HepG2 (cell line): Measurements from ENCODE around the gene ABCC10. TPM values are rescaled to one million over a fixed set of nuclear protein-coding genes. Genes with fewer than 3 reads are reported as not detected.

ENCODE experiments used
- IRX3 ChIP-seq: sonication (generic); formaldehyde crosslinking; IDR thresholded peaks from 2 replicates; pipeline ENCODE4 v1.8.1; 2023; ENCODE audit warnings: mild to moderate bottlenecking, low read depth, missing genetic modification reagents, borderline replicate concordance
- KLF9 ChIP-seq: IDR thresholded peaks from 2 replicates; pipeline ENCODE4 v1.6.1; 2016; ENCODE audit warnings: low read depth
- POLR2G ChIP-seq: fragments of 200-400 bp; formaldehyde crosslinking; IDR thresholded peaks from 2 replicates; pipeline ENCODE4 v1.6.1; 2018; ENCODE audit warnings: mild to moderate bottlenecking, low read depth, low read length, moderate library complexity
- PPARG ChIP-seq: conservative IDR thresholded peaks from 2 replicates; pipeline ENCODE4 v1.6.1; 2016; ENCODE audit warnings: missing biosample characterization, missing genetic modification reagents
- PRPF4 ChIP-seq: fragments of 200-400 bp; formaldehyde crosslinking; IDR thresholded peaks from 2 replicates; pipeline ENCODE4 v1.6.1; 2016; ENCODE audit warnings: low read length, low read depth; ENCODE audit not compliant: poor library complexity, severe bottlenecking
- RBM22 ChIP-seq: fragments of 200-400 bp; formaldehyde crosslinking; optimal IDR thresholded peaks from 2 replicates; pipeline ENCODE3; 2017; ENCODE audit warnings: mild to moderate bottlenecking, low read length, moderate library complexity
- SMAD3 ChIP-seq: sonication (generic); formaldehyde crosslinking; IDR thresholded peaks from 2 replicates; pipeline ENCODE4 v1.4.0; 2020; ENCODE audit warnings: missing genetic modification reagents
- TCF7L2 ChIP-seq: IDR thresholded peaks from 2 replicates; pipeline ENCODE4 v1.6.1; 2011; ENCODE audit warnings: mild to moderate bottlenecking, low read depth, low read length, moderate library complexity
- TOPORS ChIP-seq: sonication (generic); formaldehyde crosslinking; IDR thresholded peaks from 2 replicates; pipeline ENCODE4 v1.8.0; 2023; ENCODE audit warnings: mild to moderate bottlenecking, missing genetic modification reagents
- TSC22D2 ChIP-seq: sonication (generic); formaldehyde crosslinking; IDR thresholded peaks from 2 replicates; pipeline ENCODE4 v1.5.1; 2020; ENCODE audit warnings: missing genetic modification reagents, mild to moderate bottlenecking, borderline replicate concordance
- ZFP62 ChIP-seq: sonication (generic); formaldehyde crosslinking; IDR thresholded peaks from 2 replicates; pipeline ENCODE4 v1.4.0; 2020; ENCODE audit warnings: missing genetic modification reagents
- ZNF282 ChIP-seq: fragments of 450-650 bp; IDR thresholded peaks from 2 replicates; pipeline ENCODE4 v1.6.1; 2018; ENCODE audit not compliant: partially characterized antibody
- ZNF331 ChIP-seq: sonication (generic); formaldehyde crosslinking; IDR thresholded peaks from 2 replicates; pipeline ENCODE4 v1.4.0; 2020; ENCODE audit warnings: missing genetic modification reagents
- ZNF761 ChIP-seq: sonication (generic); formaldehyde crosslinking; conservative IDR thresholded peaks from 2 replicates; pipeline ENCODE4 v1.4.0; 2020; ENCODE audit warnings: mild to moderate bottlenecking, missing genetic modification reagents
- polyA plus RNA-seq, 8 experiments: library from polyadenylated mRNA; depleted of rRNA in 3 of 8; stranded (reverse) in 7 of 8; unstranded in 1 of 8; fragments of >200 nt; fragmentation: Illumina TruSeq in 4 of 8; extraction: Trizol in 4 of 8; gene quantifications; 2 replicates each; pipeline versions ENCODE4 v1.2.1 to v1.2.3, GENCODE V29; 2011 to 2016; ENCODE audit warnings: low read depth in 4 of 8, missing spikeins in 1 of 8, mixed read lengths in 1 of 8; ENCODE audit not compliant: insufficient read depth in 1 of 8
- total RNA-seq, 5 experiments: library from RNA; depleted of rRNA; stranded (reverse); fragments of >200 nt; fragmentation: Illumina TruSeq; extraction: Trizol; gene quantifications; 2 replicates each; pipeline ENCODE4 v1.2.3, GENCODE V29; 2016; ENCODE audit warnings: low read depth in 1 of 5
- TF ChIP-seq, protein P1 (sequence below): sonication (generic); formaldehyde crosslinking; IDR thresholded peaks from 2 replicates; pipeline ENCODE4 v1.5.1; 2020; ENCODE audit warnings: mild to moderate bottlenecking, missing genetic modification reagents, moderate library complexity
- TF ChIP-seq, protein P2 (sequence below): IDR thresholded peaks from 2 replicates; pipeline ENCODE4 v1.6.1; 2012; ENCODE audit warnings: inconsistent platforms
- TF ChIP-seq, protein P3 (sequence below): sonication (generic); formaldehyde crosslinking; IDR thresholded peaks from 2 replicates; pipeline ENCODE4 v1.8.0; 2022; ENCODE audit warnings: mild to moderate bottlenecking, missing genetic modification reagents, borderline replicate concordance
- TF ChIP-seq, protein P4 (sequence below): sonication (generic); formaldehyde crosslinking; IDR thresholded peaks from 2 replicates; pipeline ENCODE4 v1.4.0; 2020; ENCODE audit warnings: mild to moderate bottlenecking, missing genetic modification reagents, borderline replicate concordance
- TF ChIP-seq, protein P5 (sequence below): sonication (generic); formaldehyde crosslinking; IDR thresholded peaks from 2 replicates; pipeline ENCODE4 v1.4.0; 2020; ENCODE audit warnings: missing genetic modification reagents

Gene ABCC10
- total and polyA plus RNA-seq, 2 of the 13 experiments (the other 11 are each of a cell fraction or from before 2014, with no cell fraction given) = 16.0 to 24.3 TPM

DNA sequence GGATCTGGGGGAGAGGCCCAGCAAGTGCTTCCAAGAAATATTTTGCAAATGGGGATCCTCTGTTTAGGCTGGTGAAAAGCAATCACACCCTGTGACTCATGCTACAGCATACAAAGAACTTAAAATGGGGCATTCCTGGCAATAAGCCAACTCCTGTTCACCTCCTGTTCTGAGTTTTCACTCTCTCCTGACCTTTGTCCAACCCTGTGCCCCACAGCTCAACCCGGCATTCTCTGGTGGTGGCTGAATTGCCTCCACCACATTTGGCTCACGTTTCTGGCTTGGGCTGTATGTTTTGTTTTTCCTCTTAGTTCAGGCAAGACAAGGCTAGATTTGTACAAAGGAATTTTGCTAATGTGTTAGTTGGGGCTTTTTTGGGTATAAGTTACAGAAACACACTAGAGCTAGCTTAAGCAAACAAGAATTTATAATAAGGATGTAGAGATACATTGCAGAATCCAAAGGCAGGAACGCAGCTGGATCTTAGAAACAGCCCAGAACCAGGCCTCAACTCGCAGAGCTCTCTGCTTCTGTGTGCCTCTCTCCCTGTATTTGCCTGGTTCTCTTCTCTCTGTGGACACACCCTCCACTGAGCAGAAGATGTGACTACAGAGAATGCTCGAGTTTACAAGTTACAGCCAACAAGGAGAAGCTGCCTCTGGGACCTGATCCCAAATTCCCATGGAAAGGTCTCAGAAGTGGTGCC, 9.4 kb downstream of the ABCC10 start (continued):
- TF ChIP-seq, protein P1, sequence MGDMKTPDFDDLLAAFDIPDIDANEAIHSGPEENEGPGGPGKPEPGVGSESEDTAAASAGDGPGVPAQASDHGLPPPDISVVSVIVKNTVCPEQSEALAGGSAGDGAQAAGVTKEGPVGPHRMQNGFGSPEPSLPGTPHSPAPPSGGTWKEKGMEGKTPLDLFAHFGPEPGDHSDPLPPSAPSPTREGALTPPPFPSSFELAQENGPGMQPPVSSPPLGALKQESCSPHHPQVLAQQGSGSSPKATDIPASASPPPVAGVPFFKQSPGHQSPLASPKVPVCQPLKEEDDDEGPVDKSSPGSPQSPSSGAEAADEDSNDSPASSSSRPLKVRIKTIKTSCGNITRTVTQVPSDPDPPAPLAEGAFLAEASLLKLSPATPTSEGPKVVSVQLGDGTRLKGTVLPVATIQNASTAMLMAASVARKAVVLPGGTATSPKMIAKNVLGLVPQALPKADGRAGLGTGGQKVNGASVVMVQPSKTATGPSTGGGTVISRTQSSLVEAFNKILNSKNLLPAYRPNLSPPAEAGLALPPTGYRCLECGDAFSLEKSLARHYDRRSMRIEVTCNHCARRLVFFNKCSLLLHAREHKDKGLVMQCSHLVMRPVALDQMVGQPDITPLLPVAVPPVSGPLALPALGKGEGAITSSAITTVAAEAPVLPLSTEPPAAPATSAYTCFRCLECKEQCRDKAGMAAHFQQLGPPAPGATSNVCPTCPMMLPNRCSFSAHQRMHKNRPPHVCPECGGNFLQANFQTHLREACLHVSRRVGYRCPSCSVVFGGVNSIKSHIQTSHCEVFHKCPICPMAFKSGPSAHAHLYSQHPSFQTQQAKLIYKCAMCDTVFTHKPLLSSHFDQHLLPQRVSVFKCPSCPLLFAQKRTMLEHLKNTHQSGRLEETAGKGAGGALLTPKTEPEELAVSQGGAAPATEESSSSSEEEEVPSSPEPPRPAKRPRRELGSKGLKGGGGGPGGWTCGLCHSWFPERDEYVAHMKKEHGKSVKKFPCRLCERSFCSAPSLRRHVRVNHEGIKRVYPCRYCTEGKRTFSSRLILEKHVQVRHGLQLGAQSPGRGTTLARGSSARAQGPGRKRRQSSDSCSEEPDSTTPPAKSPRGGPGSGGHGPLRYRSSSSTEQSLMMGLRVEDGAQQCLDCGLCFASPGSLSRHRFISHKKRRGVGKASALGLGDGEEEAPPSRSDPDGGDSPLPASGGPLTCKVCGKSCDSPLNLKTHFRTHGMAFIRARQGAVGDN (CRISPR knock-in tag) = no peak
- TF ChIP-seq SMAD3 = 0 out of 2 replicates have a peak, but pooled peaks have one; percentile 34
- TF ChIP-seq ZNF282 = no peak
- TF ChIP-seq IRX3 (CRISPR knock-in tag) = 0 out of 2 replicates have a peak, but pooled peaks have one; percentile 58
- TF ChIP-seq, protein P2, sequence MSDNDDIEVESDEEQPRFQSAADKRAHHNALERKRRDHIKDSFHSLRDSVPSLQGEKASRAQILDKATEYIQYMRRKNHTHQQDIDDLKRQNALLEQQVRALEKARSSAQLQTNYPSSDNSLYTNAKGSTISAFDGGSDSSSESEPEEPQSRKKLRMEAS = peak; percentile 72
- TF ChIP-seq PRPF4 = no peak
- TF ChIP-seq TSC22D2 (CRISPR knock-in tag) = no peak; the same call in 1 of the 2 replicates
- TF ChIP-seq ZNF761 (CRISPR knock-in tag) = no peak
- TF ChIP-seq ZNF331 (CRISPR knock-in tag) = peak; percentile 90
- no peak for TF ChIP-seq TCF7L2
- no peak for TF ChIP-seq KLF9 (CRISPR knock-in tag)
- peak; percentile 82 for TF ChIP-seq PPARG (CRISPR knock-in tag)
- TF ChIP-seq, protein P3, sequence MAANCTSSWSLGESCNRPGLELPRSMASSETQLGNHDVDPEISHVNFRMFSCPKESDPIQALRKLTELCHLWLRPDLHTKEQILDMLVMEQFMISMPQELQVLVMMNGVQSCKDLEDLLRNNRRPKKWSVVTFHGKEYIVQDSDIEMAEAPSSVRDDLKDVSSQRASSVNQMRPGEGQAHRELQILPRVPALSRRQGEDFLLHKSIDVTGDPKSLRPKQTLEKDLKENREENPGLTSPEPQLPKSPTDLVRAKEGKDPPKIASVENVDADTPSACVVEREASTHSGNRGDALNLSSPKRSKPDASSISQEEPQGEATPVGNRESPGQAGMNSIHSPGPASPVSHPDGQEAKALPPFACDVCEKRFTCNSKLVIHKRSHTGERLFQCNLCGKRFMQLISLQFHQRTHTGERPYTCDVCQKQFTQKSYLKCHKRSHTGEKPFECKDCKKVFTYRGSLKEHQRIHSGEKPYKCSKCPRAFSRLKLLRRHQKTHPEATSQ (CRISPR knock-in tag) = peak; percentile 64; the same call in 1 of the 2 replicates
- peak; percentile 60 for TF ChIP-seq RBM22
- no peak for TF ChIP-seq ZFP62 (CRISPR knock-in tag)
- peak; percentile 49 for TF ChIP-seq POLR2G
- TF ChIP-seq TOPORS (CRISPR knock-in tag) = peak; percentile 71
- TF ChIP-seq, protein P4, sequence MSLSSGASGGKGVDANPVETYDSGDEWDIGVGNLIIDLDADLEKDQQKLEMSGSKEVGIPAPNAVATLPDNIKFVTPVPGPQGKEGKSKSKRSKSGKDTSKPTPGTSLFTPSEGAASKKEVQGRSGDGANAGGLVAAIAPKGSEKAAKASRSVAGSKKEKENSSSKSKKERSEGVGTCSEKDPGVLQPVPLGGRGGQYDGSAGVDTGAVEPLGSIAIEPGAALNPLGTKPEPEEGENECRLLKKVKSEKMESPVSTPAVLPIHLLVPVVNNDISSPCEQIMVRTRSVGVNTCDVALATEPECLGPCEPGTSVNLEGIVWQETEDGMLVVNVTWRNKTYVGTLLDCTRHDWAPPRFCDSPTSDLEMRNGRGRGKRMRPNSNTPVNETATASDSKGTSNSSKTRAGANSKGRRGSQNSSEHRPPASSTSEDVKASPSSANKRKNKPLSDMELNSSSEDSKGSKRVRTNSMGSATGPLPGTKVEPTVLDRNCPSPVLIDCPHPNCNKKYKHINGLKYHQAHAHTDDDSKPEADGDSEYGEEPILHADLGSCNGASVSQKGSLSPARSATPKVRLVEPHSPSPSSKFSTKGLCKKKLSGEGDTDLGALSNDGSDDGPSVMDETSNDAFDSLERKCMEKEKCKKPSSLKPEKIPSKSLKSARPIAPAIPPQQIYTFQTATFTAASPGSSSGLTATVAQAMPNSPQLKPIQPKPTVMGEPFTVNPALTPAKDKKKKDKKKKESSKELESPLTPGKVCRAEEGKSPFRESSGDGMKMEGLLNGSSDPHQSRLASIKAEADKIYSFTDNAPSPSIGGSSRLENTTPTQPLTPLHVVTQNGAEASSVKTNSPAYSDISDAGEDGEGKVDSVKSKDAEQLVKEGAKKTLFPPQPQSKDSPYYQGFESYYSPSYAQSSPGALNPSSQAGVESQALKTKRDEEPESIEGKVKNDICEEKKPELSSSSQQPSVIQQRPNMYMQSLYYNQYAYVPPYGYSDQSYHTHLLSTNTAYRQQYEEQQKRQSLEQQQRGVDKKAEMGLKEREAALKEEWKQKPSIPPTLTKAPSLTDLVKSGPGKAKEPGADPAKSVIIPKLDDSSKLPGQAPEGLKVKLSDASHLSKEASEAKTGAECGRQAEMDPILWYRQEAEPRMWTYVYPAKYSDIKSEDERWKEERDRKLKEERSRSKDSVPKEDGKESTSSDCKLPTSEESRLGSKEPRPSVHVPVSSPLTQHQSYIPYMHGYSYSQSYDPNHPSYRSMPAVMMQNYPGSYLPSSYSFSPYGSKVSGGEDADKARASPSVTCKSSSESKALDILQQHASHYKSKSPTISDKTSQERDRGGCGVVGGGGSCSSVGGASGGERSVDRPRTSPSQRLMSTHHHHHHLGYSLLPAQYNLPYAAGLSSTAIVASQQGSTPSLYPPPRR = peak; percentile 49; the same call in 1 of the 2 replicates
- TF ChIP-seq, protein P5, sequence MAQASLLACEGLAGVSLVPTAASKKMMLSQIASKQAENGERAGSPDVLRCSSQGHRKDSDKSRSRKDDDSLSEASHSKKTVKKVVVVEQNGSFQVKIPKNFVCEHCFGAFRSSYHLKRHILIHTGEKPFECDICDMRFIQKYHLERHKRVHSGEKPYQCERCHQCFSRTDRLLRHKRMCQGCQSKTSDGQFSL = 0 out of 2 replicates have a peak, but pooled peaks have one; percentile 55
